ENCODE measurements around the gene SMIM5. TPM values are rescaled to one million over a fixed set of nuclear protein-coding genes. Genes with fewer than 3 reads are reported as not detected.

SMIM5 gene
- total and polyA plus RNA-seq, 2 of the 13 experiments (the other 11 are each of a cell fraction or from before 2014, with no cell fraction given): not detected

GRCh38 chr17:75646638-75646992, 13.4 kb downstream of the SMIM5 start (continued):
- TF ChIP-seq SNAPC4 (CRISPR knock-in tag; IDR thresholded peaks at IDR 0.05): no peak
- TF ChIP-seq PHF21A (CRISPR knock-in tag; IDR thresholded peaks at IDR 0.05): no peak
- TF ChIP-seq ARNTL (CRISPR knock-in tag; IDR thresholded peaks at IDR 0.05): peak; percentile 6; the same call in 1 of the 2 replicates
- no peak for TF ChIP-seq MEIS1 (CRISPR knock-in tag; IDR thresholded peaks at IDR 0.05; ENCODE audit: borderline replicate concordance)
- no peak for TF ChIP-seq ZNF564 (CRISPR knock-in tag; IDR thresholded peaks at IDR 0.05)
- no peak for TF ChIP-seq ZNF12 (CRISPR knock-in tag; IDR thresholded peaks at IDR 0.05)
- no peak for TF ChIP-seq IKZF4 (CRISPR knock-in tag; IDR thresholded peaks at IDR 0.05; ENCODE audit: borderline replicate concordance, low read depth, not compliant biosample characterization)
- no peak for TF ChIP-seq ZFP90 (CRISPR knock-in tag; IDR thresholded peaks at IDR 0.05; ENCODE audit: borderline replicate concordance)
- TF ChIP-seq JUNB (CRISPR knock-in tag; IDR thresholded peaks at IDR 0.05; ENCODE audit: borderline replicate concordance): no peak
- TF ChIP-seq EEA1 (CRISPR knock-in tag; IDR thresholded peaks at IDR 0.05; ENCODE audit: borderline replicate concordance): 0 out of 2 replicates have a peak, but pooled peaks have one; percentile 39
- TF ChIP-seq ZNF770 (CRISPR knock-in tag; IDR thresholded peaks at IDR 0.05): no peak
- no peak for TF ChIP-seq MTA3 (CRISPR knock-in tag; IDR thresholded peaks at IDR 0.05)
- no peak for TF ChIP-seq ZKSCAN1 (IDR thresholded peaks at IDR 0.05; ENCODE audit: low read length)
- TF ChIP-seq E2F2 (CRISPR knock-in tag; IDR thresholded peaks at IDR 0.05; ENCODE audit: borderline replicate concordance): 0 out of 2 replicates have a peak, but pooled peaks have one; percentile 4
- no peak for TF ChIP-seq SNAPC5 (CRISPR knock-in tag; IDR thresholded peaks at IDR 0.05; ENCODE audit: borderline replicate concordance)
- no peak for TF ChIP-seq ARID5B (CRISPR knock-in tag; IDR thresholded peaks at IDR 0.05)
- peak; percentile 6; the same call in 1 of the 2 replicates for TF ChIP-seq SALL2 (CRISPR knock-in tag; IDR thresholded peaks at IDR 0.05)

Data from HepG2 (cell line).